GM18508 (cell line): ENCODE data around the gene STK32C.
"Not testable (repeated sequence)": the region's sequence is repeated elsewhere in the genome, so short reads cannot be mapped to it uniquely, and the experiment has no call there.

ENCODE experiments used
- ATAC-seq: cut with Tn5 transposase; IDR thresholded peaks from one replicate; pipeline ENCODE4 v1.9.1; 2021; ENCODE audit warnings: moderate number of reproducible peaks; ENCODE audit not compliant: insufficient read depth, unreplicated experiment

Gene STK32C

GRCh38 chr10:132320654-132321469 is 13.1 kb upstream of the STK32C start:
- ATAC-seq, result no peak

GRCh38 chr10:132319853-132320653 is 12.3 kb upstream of the STK32C start:
- ATAC-seq, result peak; percentile 89

- ATAC-seq, result not testable (repeated sequence)
Measured at GRCh38 chr10:132317477-132317876, 9.7 kb upstream of the STK32C start.

GRCh38 chr10:132316133-132316532 is 8.4 kb upstream of the STK32C start:
- ATAC-seq, result no peak

- ATAC-seq, result not testable (repeated sequence)
Measured at GRCh38 chr10:132314881-132315280, 7.1 kb upstream of the STK32C start.

- no peak for ATAC-seq
Measured at GRCh38 chr10:132314336-132314735, 6.6 kb upstream of the STK32C start.

- ATAC-seq, result no peak
Measured at GRCh38 chr10:132313865-132314264, 6.1 kb upstream of the STK32C start.

- ATAC-seq, result no peak
Measured at GRCh38 chr10:132313305-132313704, 5.6 kb upstream of the STK32C start.

- no peak for ATAC-seq
Measured at GRCh38 chr10:132311338-132311939, 3.7 kb upstream of the STK32C start.

- no peak for ATAC-seq
Measured at GRCh38 chr10:132310701-132311337, 3.1 kb upstream of the STK32C start.

- ATAC-seq, result no peak
Measured at GRCh38 chr10:132309879-132310591, 2.3 kb upstream of the STK32C start.

- ATAC-seq, result no peak
Measured at GRCh38 chr10:132309471-132309865, 1.7 kb upstream of the STK32C start.

- ATAC-seq, result no peak
Measured at GRCh38 chr10:132308587-132309470, 1.1 kb upstream of the STK32C start.

GRCh38 chr10:132306864-132307751 is 642 bp downstream of the STK32C start:
- peak; percentile 10 for ATAC-seq

- ATAC-seq, result no peak
Measured at GRCh38 chr10:132306343-132306685, 1.4 kb downstream of the STK32C start.

- ATAC-seq, result no peak
Measured at GRCh38 chr10:132305654-132306342, 2.0 kb downstream of the STK32C start.

- no peak for ATAC-seq
Measured at GRCh38 chr10:132304756-132305509, 2.8 kb downstream of the STK32C start.
